GM18858 (cell line): ENCODE measurements around the gene SSBP4.
"Not testable (repeated sequence)": the region's sequence is repeated elsewhere in the genome, so short reads cannot be mapped to it uniquely, and the experiment has no call there.

ENCODE experiments used
- ATAC-seq: cut with Tn5 transposase; IDR thresholded peaks from one replicate; pipeline ENCODE4 v1.9.1; 2021; ENCODE audit not compliant: unreplicated experiment

SSBP4 gene

DNA sequence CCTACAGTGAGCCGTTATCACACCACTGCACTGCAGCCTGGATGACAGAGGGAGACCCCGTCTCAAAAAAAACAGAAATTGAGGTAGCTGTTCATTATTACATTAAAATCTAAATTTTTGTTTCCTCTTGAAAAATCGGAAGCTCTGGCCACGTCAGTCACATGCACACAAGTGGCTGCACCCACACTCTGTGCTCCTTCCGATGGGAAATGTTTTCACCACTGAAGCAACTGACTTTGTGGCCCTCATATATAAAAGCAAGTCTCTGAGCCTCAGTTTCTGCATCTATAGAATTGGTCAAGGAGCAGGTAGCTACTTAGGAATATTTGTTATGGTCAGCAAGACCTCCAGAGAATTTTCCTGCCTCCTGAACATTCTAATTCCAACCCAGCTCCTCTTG lies 26.3 kb upstream of the SSBP4 start:
- no peak for ATAC-seq

DNA sequence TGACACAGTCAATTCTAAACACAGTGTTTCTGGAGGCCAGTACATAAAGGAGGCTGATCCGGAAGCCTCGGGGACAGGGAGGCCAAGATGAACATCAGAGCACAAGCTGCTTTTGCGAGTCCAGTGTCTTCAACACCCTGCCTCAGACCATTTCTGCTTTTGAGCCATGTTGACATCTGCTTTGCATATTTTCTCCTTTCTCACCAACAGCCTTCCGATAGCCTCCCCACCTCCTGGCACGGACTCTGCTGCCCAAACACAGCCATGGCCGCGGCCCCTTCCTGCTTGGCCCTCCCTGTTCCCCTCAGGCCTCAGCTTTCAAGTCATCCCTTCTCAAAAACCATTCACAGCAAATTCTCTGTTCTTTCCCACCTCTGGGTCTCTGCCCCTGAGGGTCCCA lies 25.4 kb upstream of the SSBP4 start:
- no peak for ATAC-seq

DNA sequence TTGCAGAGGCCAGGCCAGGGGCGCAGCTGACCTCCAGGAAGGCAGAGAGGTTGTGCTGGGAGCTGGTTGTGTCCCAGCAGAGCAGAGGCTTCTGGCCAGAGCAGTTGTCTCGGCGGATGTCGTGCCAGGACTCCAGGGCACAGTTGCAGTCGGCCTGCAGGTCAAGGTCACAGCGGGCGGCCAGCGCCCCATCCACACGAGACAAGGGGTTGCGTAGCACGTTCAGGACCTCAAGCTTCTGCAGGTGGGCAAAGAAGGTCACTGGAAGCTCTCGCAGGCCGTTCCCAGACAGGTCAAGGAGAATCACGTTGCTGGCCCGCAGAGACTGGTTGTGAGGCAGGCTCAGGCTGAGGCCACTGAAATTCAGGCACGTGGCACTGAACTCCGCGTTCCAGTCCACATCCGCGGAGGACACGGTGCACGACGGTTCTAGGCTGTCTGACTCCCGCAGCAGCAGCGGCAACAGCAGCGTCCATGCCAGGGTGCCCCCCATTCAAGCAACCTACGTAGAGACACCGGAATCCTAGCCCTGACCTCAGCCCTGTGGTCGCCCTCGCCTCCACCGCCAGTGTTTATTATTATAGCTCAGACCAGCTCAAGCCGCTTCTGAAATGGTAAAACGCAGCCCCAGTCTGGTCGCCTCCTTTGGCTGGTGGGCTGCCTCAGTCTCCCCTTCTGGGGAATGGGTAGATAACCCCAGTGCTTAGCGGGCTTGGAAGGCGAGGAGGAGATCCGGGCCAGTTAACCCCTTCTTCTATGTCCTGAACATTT lies 22.5 kb upstream of the SSBP4 start:
- no peak for ATAC-seq

DNA sequence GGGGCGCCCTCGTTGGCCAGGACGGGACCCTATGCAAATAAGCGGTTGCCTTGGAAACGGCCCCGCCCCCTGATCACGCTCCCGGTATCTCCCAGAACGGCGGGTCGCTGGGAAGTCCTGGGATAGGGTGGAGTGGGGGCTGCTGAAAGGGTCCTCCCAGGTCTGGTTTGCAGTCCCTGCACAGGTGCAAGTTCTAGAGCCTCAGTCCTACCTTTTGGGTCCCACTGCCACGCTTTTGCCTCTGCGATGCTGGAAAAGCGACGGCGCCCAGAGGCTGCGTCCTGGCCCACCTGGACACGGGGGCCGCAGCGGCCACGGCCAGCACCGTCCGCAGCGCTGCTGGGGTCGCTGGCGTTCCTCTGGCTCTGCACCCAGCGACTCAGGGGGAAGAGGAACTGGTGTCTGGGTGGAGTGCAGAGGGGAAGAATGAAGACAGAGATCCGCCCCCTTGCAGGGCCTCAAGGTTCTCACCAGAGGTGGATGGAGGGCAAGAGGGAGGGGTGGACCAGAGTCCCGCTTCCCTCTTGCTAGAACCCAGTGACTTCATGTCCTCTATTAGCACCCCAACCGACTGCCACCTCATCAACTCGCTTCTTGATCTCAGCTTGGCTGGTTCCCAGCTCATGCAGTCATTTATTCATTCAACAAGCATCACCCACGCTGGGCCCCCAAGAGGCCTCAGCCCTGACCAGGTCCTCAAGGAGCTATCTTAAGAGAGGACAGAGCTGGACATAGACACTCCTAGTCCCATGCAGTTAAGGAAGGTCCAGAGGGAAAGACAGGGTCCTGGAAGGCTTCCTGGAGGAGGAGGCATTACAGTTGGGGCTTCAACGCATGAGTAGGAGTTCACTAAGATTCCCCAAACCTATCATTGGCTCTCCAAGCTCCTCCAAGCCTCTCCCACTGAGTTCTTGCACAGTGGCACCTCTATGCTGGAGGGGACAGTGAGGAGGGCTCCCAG lies 21.7 kb upstream of the SSBP4 start, which contains the start of gene LRRC25:
TSS of gene LRRC25 (minus strand) at position 381 of the 961 bp plus-strand sequence. CDS start 659 bp downstream, outside the sequence.
- no peak for ATAC-seq

DNA sequence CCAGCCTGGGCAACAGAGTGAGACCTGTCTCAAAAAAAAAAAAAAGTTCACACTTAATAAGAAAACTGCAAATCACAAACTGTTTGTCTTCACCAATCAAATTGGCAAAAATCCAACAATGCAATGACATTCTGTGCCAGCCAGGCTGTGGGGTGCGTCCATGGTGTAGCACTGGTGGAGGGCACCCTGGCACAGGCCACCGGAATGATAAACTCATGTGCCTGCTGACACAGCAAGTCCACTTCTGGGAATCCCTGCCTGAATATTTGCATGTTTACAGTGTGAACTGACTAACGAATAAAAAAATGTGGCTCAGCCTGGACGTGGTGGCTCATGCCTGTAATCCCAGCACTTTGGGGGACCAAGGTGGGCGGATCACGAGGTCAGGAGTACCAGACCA lies 20.2 kb upstream of the SSBP4 start:
- ATAC-seq, result no peak

DNA sequence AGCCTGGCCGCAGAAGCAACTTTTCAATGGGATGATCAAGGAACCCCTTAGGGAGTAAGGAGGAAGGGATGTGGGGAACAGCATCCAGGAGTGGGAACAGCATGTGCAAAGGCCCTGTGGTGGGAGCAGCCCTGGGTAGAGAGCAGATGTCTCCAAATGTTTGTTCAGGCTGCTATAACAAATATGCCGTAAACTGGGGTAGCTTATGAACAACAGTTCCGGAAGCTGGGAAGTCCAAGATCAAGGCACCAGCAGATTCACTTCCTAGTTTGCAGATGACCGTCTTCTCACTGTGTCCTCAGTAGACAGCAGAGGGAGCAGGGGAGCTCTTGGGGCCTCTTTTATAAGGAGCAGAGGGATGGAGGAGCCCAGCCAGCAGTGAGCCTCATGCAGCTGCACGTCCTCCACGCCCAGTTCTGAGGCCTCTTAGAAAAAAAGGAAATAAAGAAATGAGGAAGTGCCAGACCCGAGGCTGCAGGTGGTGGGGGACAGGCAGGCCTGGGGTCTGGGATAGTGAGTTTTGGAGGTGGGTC lies 17.6 kb upstream of the SSBP4 start:
- ATAC-seq, result no peak

DNA sequence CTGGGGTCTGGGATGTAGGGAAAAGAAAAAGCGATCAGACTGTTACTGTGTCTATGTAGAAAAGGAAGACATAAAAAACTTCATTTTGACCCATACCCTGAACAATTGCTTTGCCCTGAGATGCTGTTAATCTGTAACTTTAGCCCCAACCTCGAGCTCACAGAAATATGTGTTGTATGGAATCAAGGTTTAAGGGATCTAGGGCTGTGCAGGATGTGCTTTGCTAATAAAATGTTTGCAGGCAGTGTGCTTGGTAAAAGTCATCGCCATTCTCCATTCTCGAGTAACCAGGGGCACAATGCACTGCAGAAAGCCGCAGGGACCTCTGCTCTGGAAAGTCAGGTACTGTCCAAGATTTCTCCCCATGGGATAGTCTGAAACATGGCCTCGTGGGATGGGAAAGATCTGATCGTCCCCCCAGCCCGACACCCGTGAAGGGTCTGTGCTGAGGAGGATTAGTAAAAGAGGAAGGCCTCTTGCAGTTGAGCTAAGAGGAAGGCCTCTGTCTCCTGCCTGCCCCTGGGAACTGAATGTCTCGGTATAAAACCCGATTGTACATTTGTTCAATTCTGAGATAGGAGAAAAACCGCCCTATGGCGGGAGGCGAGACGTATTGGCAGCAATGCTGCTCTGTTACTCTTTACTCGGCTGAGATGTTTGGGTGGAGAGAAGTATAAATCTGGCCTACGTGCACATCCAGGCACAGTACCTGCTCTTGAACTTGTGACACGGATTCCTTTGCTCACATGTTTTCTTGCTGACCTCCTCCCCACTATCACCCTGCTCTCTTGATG lies 16.5 kb upstream of the SSBP4 start:
- not testable (repeated sequence) for ATAC-seq

DNA sequence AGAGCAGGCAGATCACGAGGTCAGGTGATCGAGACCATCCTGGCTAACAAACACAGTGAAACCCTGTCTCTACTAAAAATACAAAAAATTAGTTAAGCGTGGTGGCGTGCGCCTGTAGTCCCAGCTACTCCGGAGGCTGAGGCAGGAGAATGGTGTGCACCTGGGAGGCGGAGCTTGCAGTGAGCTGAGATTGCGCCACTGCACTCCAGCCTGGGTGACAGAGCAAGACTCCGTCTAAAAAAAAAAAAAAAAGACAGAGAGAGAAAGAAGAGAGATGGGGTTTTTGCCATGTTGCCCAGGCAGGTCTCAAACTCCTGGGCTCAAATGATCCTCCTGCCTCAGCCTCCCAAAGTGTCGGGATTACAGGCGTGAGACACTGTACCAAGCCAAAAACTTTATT lies 13.4 kb upstream of the SSBP4 start:
- not testable (repeated sequence) for ATAC-seq

DNA sequence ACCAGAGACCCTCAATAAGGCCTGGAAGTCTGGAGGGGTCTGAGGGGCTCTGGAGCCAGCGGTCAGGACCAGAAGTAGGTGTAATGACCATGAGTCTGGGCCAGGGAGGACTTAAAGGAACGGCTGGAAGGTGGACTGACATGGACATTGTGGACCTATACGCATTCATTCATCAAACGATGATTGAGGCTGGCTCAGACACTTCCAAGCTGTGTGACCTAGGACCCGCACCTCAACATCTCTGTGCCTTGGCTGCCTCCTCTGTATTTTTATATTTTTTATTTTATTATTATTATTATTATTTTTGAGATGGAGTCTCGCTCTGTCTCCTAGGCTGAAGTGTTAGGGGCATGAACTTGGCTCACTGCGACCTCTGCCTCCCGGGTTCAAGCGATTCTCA lies 12.4 kb upstream of the SSBP4 start:
- no peak for ATAC-seq

DNA sequence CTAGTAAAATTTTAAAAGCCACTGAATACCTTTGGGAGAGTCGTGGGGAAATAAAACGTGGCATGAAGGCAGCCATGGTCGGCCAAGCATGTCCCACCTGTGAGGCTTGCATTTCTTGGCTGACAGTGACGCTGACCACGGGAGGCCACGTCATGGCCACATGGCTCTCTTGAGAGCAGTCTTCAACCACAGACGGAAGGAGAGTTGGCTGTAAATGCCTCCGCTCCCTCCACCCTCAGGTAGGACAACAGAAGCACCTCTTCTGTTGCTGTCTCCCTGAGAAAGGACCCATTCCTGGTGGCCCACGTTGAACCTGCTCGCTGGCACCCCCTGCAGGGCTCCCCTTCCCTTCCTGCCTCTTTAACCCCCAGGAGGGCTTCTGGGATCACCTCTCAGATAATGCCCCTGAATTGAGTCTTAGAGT lies 11.1 kb upstream of the SSBP4 start:
- no peak for ATAC-seq

DNA sequence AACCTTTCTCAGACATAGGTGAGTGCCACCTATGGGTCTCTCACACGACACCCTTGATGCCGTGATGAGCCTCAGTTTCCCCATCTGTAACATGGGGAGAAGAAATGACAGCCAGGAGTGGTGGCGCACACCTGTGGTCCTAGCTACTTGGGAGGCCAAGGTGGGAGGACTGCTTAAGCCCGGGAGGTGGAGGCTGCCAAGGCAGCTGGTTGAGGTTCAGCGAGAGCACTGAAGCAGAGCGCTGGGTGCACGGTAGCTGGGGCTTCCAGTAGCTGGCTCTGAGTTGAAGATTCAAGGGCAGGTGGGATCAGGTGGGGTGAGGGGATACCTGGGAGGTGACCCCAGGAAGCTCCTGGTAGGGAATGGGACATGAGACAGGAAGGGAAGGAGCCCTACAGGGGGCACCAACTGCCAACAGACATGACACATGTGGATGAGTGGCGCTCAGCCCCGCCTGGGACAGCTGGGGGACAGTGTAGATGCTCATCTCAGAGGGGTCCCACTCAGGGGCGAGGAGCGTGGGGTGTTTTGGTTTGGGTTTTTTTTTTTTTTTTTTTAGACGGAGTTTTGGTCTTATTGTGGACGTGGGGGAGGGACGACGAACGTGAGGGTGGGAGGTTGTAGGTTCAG lies 6.5 kb upstream of the SSBP4 start:
- ATAC-seq, result no peak

DNA sequence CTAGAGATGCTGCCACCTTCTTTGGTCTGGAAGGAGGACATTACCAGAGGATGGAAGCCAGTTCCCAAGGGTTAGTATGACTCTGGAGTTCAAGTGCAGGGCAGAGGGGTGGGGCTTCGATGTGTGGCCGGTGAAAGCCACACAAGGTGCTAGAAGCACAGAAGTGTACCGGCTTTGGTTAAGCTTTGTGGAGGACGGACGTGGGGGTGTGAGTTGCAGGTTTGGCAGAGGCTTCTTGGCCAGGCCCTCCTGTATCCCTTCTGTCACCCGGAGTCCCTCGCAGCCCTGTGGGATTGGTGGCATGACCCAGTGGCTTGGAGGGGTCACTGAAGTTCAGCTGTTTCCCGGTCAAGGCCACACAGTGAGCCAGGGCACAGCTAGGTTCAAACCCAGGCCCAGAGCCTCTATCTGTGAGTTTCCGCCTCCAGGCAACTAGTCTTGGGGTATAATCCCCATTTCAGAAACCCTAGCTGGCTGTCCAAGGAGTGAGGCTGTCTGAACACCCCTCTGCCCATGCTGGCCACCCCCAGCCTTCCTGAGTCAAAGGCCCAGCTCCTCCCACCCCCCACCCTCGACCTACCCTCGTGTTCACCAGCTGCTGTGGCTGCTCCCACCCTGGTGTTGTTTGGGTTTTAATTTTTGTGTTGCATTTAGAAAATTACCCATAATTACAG lies 4.6 kb upstream of the SSBP4 start:
- no peak for ATAC-seq

DNA sequence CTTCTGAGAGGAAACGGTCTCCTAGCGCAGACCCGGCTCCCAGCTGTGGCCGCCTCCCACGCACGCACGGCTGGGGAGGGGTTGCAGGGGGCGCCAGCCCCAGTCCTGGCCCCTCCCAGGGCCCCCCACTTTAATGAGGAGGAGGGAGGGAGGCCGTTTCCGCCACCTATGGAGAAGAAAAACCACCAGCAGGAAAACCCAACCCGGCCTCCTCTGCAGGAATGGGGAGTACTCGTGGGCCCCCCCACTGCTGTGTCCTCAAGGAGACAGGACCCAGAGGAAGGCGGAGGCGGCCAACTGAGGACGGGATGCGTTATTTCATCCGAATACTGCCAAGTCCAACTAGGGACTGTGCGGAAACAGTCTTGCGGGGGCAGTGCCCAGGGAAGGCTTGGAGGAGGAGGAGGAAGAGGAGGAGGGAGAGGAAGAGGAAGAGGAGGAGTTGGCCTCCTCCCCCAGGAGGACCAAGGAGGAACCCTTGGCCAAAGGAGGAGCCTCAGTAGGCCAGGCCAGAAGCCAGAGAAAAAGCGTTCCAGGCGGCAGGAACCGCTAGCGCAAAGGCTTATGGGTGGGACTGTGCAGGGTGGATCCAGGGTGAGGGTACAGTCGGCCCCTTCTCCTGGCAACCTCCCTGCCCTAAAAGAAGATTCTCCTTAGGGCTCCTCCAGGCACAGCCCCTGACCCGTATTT lies 3.9 kb upstream of the SSBP4 start:
- no peak for ATAC-seq

DNA sequence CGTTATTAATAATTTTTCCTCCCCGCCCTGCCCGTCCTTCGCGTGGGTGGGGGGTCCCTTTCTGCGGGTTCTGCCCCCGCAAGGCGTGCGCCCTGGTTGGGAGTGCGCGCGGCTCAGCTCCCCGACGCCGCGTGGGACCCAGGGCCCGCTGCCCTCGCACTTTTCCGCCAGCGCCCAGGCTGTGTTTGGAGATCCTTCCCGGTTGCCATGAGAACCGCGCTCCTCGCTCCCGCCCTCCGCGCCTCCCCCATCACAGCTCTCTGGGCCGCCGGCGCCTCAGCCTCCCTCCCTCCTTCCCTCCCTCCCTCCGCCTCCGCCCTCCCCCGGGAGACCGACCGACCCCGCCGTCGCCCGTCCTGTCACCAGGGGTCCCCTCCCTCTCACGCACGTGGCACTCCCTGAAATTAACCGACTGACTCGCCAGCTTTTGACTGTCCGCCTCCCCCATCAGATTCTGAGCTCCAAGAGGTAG lies 2.4 kb upstream of the SSBP4 start:
- ATAC-seq, result no peak

DNA sequence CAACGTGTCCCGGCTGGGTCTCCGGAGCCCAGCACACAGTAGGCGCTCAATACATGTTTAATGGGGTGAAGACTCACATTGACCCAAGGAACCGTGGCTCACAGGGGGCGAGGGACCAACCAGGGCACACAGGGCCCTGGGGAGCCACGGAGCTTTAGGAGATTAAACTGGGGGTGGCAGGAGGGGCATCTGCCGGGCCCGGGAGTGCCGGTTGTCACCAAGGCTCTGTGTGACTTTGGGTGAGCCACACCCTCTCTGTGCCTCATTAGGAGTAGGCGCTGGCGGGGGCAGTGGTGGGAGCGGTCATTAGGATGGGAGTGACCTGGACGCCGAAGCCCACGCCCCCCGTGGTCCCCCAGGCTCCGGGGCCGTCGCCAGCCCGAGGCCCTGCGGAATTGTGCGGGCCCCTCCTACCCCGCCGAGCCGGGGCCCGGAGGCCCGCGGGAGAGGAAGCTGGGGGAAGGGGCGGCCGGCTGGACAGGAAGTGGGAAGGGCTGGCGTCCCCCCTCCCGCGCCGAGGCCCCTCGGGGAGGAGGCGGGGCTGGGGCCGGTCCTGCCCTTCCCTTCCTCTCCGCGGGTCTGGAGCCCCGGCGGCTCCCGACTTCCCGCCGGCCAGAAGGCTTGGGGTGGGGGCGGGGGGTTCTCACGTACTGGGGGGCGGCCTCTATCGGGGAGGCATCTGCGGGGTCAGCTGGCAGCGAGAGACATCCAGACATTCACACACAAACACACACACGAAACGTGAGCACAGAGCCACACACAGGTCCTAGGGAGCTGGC lies 1.8 kb upstream of the SSBP4 start:
- ATAC-seq, result no peak

DNA sequence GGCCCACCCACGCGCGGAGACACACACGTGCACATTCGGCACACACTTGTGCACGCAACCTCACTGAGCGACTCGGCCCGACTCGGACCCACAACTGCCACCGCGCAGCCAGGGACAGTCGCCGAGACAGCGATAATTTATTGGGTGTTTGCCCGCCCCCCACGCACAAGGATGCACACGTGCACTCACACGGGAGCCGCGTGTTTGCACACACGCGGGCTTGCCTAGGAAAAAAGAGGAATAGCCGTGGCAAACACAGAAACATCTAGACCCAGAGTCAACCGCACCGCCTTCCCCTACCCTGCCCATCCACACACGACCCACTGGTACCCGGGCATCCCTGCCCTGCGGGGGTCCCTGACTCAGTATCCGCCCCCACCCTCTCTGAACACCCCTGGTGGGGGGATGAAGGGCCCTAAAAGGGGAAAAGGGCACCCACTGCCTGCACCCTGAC lies 1.1 kb upstream of the SSBP4 start:
- ATAC-seq, result no peak

DNA sequence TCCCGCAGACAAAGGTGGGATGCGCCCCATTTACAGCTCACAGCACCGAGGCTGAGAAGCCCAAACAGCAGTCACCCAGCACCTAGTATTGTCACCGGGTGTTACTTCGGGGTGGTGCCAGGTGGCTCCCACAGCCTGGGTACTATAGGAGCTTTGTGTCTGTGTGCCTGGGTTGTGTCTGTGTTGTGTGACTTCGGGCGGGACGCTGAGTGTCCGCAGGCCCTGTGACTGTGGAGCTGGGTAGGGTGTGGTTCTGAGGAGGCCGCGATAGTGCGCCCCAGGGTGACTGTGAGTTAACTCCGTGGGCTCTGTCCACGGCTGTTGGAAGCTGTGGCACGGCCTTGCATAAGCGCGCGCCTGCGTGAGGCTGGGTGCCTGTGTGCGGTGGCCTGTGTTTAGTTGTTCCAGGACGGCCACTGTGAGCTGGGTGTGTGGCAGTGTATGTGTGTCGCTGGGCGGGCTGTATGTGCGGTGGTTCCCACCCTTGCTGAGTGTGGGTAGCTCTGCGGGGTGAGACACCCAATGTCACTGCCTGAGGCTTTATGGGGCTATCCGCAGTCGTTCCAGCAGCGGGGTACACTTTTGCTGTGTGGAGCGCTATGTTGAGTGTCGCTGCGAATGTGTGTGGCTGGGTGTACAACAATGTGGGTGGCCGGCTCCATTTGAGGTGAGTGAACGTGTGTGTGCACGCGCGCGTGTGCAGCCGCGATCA lies 559 bp upstream of the SSBP4 start:
- no peak for ATAC-seq
